HEK293T (cell line): ENCODE measurements around the gene PRXL2A.

ENCODE experiments used
- ARNT ChIP-seq: fragments of 450-650 bp; IDR thresholded peaks from 2 replicates; pipeline ENCODE4 v1.6.1; 2017; ENCODE audit warnings: mild to moderate bottlenecking
- BHLHE40 ChIP-seq: fragments of 450-650 bp; IDR thresholded peaks from 2 replicates; pipeline ENCODE4 v1.6.1; 2016; ENCODE audit warnings: mild to moderate bottlenecking, moderate library complexity, borderline replicate concordance
- FOXA1 ChIP-seq: fragments of 450-650 bp; IDR thresholded peaks from 2 replicates; pipeline ENCODE4 v1.6.1; 2016; ENCODE audit warnings: mild to moderate bottlenecking
- FOXK2 ChIP-seq: fragments of 450-650 bp; IDR thresholded peaks from 2 replicates; pipeline ENCODE4 v1.6.1; 2016; ENCODE audit warnings: mild to moderate bottlenecking
- FOXM1 ChIP-seq: fragments of 450-650 bp; IDR thresholded peaks from 2 replicates; pipeline ENCODE4 v1.6.1; 2017; ENCODE audit warnings: mild to moderate bottlenecking, borderline replicate concordance
- HDGF ChIP-seq: fragments of 450-650 bp; IDR thresholded peaks from 2 replicates; pipeline ENCODE4 v1.6.1; 2017; ENCODE audit warnings: antibody characterized with exemption, borderline replicate concordance
- L3MBTL2 ChIP-seq: fragments of 450-650 bp; conservative IDR thresholded peaks from 2 replicates; pipeline ENCODE4 v1.6.1; 2016; ENCODE audit warnings: mild to moderate bottlenecking
- LEF1 ChIP-seq: fragments of 450-650 bp; IDR thresholded peaks from 2 replicates; pipeline ENCODE4 v1.6.1; 2017; ENCODE audit warnings: mild to moderate bottlenecking, borderline replicate concordance
- SP1 ChIP-seq: fragments of 450-650 bp; IDR thresholded peaks from 2 replicates; pipeline ENCODE4 v1.6.1; 2017
- SUZ12 ChIP-seq: fragments of 450-650 bp; IDR thresholded peaks from 2 replicates; pipeline ENCODE4 v1.6.1; 2016; ENCODE audit warnings: mild to moderate bottlenecking
- ZNF384 ChIP-seq: fragments of 450-650 bp; IDR thresholded peaks from 2 replicates; pipeline ENCODE4 v1.6.1; 2016

DNA sequence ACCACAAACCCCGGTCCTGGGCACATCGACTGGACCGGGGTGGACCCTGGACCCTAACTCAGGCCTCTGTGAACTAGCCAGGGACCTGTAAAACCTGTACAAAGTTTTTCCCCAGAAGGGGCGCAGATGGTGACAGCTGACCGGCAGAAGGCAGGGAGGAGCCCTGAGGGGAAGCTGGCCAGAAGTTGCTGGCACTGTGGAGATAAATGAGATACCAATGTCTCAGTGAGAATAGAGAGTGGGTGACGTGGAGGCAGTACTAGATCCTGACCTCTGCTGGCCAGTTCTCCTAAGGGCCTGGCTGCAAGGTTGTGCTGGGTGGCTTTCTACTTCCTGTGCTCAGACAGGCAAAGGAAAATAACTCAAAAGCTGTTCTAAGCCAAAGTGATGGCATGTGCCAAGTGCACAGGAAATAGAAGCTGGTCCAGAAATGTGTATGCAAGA is 35.2 kb downstream of the PRXL2A start:
- TF ChIP-seq HDGF (no peak), ZNF384 (no peak), SUZ12 (no peak), FOXA1 (no peak), SP1 (no peak), LEF1 (no peak), FOXM1 (no peak), L3MBTL2 (no peak), ARNT (no peak), BHLHE40 (no peak), FOXK2 (no peak)
